ENCODE data around the gene FOXC2.

Gene FOXC2

DNA sequence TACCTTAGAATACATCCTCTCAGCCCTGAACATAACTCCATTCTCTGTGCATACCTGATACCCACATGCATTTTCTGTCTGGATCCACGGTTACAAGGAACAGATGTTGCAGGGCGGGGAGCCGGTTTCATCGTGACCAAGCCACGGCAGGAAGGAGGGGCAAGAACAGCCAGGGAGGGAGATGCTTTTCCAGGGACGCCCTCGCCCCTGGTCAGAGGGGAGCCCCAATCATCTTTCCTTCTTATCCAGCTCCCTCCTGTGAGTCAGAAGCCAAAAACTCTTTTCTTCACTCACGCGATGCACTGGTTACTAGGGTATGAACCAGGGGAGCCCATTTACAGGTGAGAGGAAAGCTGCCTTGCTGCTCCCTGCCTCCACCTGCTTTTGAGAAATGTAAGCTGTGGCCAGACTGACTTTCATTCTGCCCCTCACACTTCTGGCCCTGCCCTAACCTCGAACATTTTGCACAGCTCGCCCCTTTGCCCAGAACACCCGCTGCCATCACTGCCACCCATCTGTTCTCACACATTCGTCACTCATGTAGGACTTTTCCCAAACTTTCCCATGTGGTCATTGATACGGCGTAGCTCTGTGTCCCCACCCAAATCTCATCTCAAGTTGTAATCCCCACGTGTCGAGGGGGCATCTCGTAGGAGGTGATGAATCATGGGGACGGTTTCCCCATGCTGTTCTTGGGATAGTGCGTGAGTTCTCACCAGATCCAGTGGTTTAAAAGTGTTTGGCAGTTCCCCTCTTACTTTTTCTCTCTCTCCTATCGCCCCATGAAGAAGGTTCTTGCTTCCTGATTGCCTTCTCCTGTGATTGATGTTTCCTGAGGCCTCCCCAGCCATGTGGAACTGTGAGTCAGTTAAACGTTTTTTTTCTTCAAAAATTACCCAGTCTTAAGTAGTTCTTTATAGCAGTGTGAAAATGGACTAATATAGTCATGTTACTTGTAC is 32.3 kb downstream of the FOXC2 start:
- H3K4me3 ChIP-seq (ENCODE audit: low read depth, low read length): no peak overlapping the region
- no peak for DNase-seq (ENCODE audit: low read depth)

- no peak overlapping the region for H3K4me3 ChIP-seq (ENCODE audit: low read depth, low read length)
- DNase-seq (ENCODE audit: low read depth): no peak
Observed at GRCh38 chr16:86601356-86601755, 34.7 kb downstream of the FOXC2 start.

GRCh38 chr16:86602521-86602920 is 35.9 kb downstream of the FOXC2 start:
- H3K4me3 ChIP-seq (ENCODE audit: low read depth, low read length): no peak overlapping the region
- DNase-seq (ENCODE audit: low read depth): no peak

GRCh38 chr16:86604436-86605193 is 38.0 kb downstream of the FOXC2 start:
- H3K4me3 ChIP-seq (ENCODE audit: low read depth, low read length): no peak overlapping the region

GRCh38 chr16:86605950-86606349 is 39.3 kb downstream of the FOXC2 start:
- DNase-seq (ENCODE audit: low read depth): no peak
- H3K4me3 ChIP-seq (ENCODE audit: low read depth, low read length): no peak overlapping the region

More at GRCh38 chr16:86604436-86605193, 38.0 kb downstream of the FOXC2 start:
- DNase-seq (ENCODE audit: low read depth): no peak

GRCh38 chr16:86608301-86608747 is 41.7 kb downstream of the FOXC2 start:
- H3K4me3 ChIP-seq (ENCODE audit: low read depth, low read length): no peak overlapping the region
- DNase-seq (ENCODE audit: low read depth): no peak

DNA sequence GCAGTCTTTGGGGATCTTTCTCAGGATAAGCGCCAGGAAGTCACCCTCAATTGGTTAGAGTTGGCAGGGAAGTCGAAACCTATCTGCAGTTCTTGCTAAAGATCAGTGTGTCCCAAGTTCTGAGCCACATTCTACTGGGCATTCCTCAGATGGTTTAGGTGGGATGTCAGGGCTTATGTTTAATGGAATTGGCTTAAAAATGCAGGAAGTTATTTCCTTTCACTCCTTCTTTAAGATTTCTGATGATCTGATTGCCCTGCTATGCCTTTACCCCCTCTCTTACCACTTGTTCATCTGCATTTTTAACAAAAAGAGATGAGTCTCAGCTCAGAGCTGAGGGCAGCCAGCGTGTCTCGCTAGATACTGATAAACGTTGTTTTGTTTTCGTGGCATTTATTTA is 42.5 kb downstream of the FOXC2 start:
- DNase-seq (ENCODE audit: low read depth): peak; percentile 71
- no peak overlapping the region for H3K4me3 ChIP-seq (ENCODE audit: low read depth, low read length)

DNA sequence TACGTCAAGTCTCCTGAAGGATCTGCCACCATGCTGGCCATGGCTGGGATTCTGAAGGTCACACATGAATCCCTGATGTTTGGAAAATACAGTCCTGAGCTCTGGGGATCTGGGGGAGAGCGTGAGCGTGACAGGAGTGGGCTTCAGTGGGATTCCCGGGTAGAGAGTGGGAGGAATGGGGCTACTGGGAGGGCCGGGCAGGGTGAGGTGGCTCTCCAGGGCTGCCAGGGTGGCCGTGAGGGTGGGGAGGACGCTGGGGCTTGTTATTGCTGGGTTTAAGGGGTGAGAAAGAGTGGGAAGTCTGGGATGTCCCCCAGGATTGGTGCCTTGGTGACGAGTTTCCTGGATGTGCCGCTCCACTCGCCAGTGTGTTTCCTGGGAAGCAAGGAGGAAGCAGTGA is 43.0 kb downstream of the FOXC2 start:
- H3K4me3 ChIP-seq (ENCODE audit: low read depth, low read length): no peak overlapping the region
- DNase-seq (ENCODE audit: low read depth): no peak

DNA sequence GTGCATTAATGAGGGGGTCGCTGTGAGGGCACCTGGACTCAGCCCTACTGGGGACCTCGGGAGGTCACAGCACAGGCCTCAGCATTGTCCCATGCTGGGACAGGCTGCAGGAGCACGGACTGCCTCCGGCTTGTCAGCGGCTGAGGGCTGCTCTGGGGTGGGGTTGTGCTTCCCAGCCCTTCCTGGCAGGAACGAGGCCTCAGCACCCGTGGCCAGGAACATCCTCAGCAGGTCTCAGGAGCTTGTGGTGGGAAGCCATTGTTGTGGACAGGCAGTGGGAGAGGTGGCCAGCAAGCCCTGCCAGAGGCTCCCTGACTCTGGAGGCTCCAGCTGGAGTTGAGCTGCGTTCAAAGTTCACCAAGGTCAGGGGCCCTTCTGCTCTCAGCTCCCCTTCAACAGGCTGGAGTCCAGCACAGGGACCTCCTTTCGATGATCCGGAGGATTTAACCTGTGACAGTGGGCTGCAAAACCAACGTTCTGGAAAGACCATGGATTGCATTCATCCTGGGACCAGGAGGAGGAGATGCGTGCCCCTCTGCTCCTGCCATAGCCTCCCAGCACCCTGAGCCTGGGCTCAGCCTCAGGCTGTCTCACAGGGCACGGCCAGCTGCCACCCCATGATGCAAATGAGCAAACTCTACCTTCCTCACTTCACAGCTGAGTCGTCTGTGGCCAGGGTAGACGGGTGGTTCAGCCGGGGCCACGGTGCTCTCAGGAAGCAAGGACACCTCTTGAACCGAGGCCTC is 44.3 kb downstream of the FOXC2 start:
- DNase-seq (ENCODE audit: low read depth): no peak
- no peak overlapping the region for H3K4me3 ChIP-seq (ENCODE audit: low read depth, low read length)

GRCh38 chr16:86611525-86611855 is 44.9 kb downstream of the FOXC2 start:
- peak; percentile 52 for DNase-seq (ENCODE audit: low read depth)
- no peak overlapping the region for H3K4me3 ChIP-seq (ENCODE audit: low read depth, low read length)

- no peak overlapping the region for H3K4me3 ChIP-seq (ENCODE audit: low read depth, low read length)
- DNase-seq (ENCODE audit: low read depth): no peak
Observed at GRCh38 chr16:86611941-86612340, 45.3 kb downstream of the FOXC2 start.

- no peak for DNase-seq (ENCODE audit: low read depth)
- no peak overlapping the region for H3K4me3 ChIP-seq (ENCODE audit: low read depth, low read length)
Observed at GRCh38 chr16:86614699-86615098, 48.1 kb downstream of the FOXC2 start.

DNA sequence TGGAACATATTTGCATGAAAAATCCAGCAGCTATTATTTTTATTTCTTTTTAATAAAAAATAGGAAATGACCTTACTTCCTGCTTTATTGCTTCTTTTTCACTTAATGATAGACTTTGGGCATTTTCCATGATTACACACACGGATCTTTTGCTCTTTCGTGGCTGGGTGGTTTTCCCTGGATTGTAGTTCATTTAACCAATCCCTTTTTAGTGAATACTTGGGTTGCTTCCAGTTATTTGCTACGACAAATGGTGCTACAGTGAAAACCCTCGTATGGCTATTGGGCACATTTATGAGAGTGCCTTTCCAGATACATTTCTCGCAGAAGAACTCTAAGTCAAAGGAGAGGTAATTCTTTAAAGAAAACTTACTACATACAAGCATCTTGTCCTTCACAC is 50.3 kb downstream of the FOXC2 start:
- no peak for DNase-seq (ENCODE audit: low read depth)
- H3K4me3 ChIP-seq (ENCODE audit: low read depth, low read length): no peak overlapping the region

GRCh38 chr16:86618431-86619238 is 52.0 kb downstream of the FOXC2 start:
- H3K4me3 ChIP-seq (ENCODE audit: low read depth, low read length): no peak overlapping the region
- no peak for DNase-seq (ENCODE audit: low read depth)

Measured in skeletal muscle cell (primary cell).